SK-N-DZ (cell line): ENCODE data around the gene TRIM64C. TPM values are rescaled to one million over a fixed set of nuclear protein-coding genes. Genes with fewer than 3 reads are reported as not detected.
"Not testable (repeated sequence)": the region's sequence is repeated elsewhere in the genome, so short reads cannot be mapped to it uniquely, and the experiment has no call there.

Source experiments
- DNase-seq: peaks from one replicate; pipeline ENCODE4 v3.0.0-alpha.2; 2015; ENCODE audit warnings: low spot score
- polyA plus RNA-seq, 2 experiments: library from polyadenylated mRNA; depleted of rRNA; stranded (reverse); fragments of >200 nt; gene quantifications; 2 replicates each; pipeline ENCODE4 v1.2.3, GENCODE V29; 2014
- small RNA-seq, 2 experiments: library from RNA; depleted of rRNA; stranded (forward); fragments of <200 nt; gene quantifications; one replicate each; pipeline ENCODE3, GENCODE V24; 2014

Gene TRIM64C, protein sequence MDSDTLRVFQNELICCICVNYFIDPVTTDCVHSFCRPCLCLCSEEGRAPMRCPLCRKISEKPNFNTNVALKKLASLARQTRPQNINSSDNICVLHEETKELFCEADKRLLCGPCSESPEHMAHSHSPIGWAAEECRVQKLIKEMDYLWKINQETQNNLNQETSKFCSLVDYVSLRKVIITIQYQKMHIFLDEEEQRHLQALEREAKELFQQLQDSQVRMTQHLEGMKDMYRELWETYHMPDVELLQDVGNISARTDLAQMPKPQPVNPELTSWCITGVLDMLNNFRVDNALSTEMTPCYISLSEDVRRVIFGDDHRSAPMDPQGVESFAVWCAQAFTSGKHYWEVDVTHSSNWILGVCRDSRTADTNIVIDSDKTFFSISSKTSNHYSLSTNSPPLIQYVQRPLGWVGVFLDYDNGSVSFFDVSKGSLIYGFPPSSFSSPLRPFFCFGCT
- not detected in 2 replicates for polyA plus RNA-seq (2014; cell fraction: cytosol; rRNA removed)
- polyA plus RNA-seq (2014; cell fraction: nucleus; rRNA removed) = not detected in 2 replicates

- not testable (repeated sequence) for DNase-seq
Observed at GRCh38 chr11:49059012-49059411, at the start of gene TRIM64C. TRIM64C (minus strand) TSS chr11:49059112; CDS start chr11:49059112, 0 bp downstream.

GRCh38 chr11:49102356-49102755 lies 43.4 kb upstream of the TRIM64C start:
- not testable (repeated sequence) for DNase-seq

DNA sequence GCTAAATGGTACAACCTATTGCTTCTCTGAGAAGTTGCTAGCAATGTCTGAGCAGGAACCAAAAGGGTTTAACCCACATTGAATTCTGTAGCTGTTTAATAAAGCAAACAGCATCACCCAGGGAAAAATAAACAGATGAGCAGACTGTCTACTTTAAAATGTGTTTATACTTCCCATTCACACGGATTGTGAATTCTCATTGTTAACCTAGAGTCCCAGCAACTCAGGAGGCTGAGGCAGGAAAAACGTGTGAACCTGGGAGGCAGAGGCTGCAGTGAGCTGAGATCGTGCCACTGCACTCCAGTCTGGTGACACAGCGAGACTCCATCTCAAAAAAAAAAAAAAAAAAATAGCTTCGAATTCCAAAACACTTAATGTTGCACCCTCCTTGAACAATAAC lies 11.0 kb upstream of the TRIM64C start:
- not testable (repeated sequence) for DNase-seq

GRCh38 chr11:49049821-49050220 lies 9.1 kb downstream of the TRIM64C start:
- DNase-seq = not testable (repeated sequence)

DNA sequence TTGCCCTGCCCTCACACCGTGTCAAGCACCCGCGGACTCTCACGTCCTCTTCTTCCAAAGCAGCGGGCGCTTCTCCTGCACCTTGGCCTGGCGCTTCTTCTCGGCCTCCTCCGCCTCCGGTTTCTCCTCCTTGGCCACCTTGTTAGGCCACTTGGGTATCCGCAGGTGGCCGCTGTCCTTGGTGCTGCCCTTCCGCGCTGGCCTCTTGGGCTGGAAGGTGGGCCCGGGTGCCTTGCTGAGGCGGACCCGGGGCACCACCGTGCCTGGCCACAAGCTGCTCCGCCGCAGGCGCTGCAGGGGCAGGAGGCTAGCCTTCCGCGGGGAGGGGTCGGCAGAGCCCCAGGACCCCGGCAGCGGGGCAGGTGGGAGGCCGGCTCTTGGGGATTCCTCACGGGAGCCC lies 10.7 kb downstream of the TRIM64C start:
- not testable (repeated sequence) for DNase-seq

GRCh38 chr11:49028523-49028922 lies 30.4 kb downstream of the TRIM64C start, which contains the start of gene TRIM49B:
TRIM49B (plus strand) TSS chr11:49028823; CDS start chr11:49031600, 2,777 bp downstream.
- DNase-seq = not testable (repeated sequence)

Small RNA genes within 50 kb of the gene (small RNA-seq; reads per million reads assigned to genes)
- 0 reads per million in 2 experiments for gene AC084851.1
